ENCODE measurements around the gene MAST4. TPM values are rescaled to one million over a fixed set of nuclear protein-coding genes. Genes with fewer than 3 reads are reported as not detected.

MAST4 gene
- total and polyA plus RNA-seq, 2 of the 8 experiments (the other 6 are each of a cell fraction or from before 2014, with no cell fraction given), result 1.5 to 2.6 TPM

DNA sequence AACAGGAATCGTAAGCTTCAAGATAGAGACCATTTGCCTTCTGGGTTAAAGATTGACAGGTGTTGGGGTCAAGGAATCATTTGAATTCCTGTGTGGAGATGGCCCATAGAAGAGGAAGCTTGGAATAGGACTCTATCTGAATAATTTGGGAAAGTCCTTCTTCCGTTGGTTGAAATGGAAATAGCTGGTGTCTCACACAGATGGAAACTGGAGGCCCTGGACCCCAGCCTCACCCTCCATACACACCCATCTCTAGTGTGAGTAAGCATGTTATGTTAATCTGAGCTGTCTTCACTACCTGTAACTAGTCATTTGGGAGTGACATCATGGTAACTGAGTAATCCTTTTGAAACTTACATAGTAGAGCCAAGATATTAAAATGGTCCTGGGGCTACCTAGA lies 416.0 kb downstream of the MAST4 start (continued):
- TF ChIP-seq, protein P1, sequence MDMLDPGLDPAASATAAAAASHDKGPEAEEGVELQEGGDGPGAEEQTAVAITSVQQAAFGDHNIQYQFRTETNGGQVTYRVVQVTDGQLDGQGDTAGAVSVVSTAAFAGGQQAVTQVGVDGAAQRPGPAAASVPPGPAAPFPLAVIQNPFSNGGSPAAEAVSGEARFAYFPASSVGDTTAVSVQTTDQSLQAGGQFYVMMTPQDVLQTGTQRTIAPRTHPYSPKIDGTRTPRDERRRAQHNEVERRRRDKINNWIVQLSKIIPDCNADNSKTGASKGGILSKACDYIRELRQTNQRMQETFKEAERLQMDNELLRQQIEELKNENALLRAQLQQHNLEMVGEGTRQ (IDR thresholded peaks at IDR 0.05; ENCODE audit: low read length), result no peak
- TF ChIP-seq SP2 (IDR thresholded peaks at IDR 0.05; ENCODE audit: low read length) (no peak), TCF12 (IDR thresholded peaks at IDR 0.05; ENCODE audit: low read depth, low read length) (no peak)

Data from H1 (cell line).